HepG2 (cell line): ENCODE data around the gene ADH4. TPM values are rescaled to one million over a fixed set of nuclear protein-coding genes. Genes with fewer than 3 reads are reported as not detected.

Experiments
- CHD4 ChIP-seq: fragments of 200-600 bp; sonication (generic); IDR thresholded peaks from 2 replicates; pipeline ENCODE4 v1.7.0; 2017; ENCODE audit warnings: mild to moderate bottlenecking, low read length, borderline replicate concordance
- FOXA3 ChIP-seq: IDR thresholded peaks from 2 replicates; pipeline ENCODE4 v1.6.1; 2016; ENCODE audit warnings: missing genetic modification reagents, missing compliant biosample characterization
- HMG20B ChIP-seq: conservative IDR thresholded peaks from 2 replicates; pipeline ENCODE4 v1.6.1; 2016; ENCODE audit warnings: missing genetic modification reagents, missing compliant biosample characterization
- KAT7 ChIP-seq: IDR thresholded peaks from 2 replicates; pipeline ENCODE4 v1.6.1; 2018; ENCODE audit warnings: borderline replicate concordance, missing compliant biosample characterization
- KLF11 ChIP-seq: IDR thresholded peaks from 2 replicates; pipeline ENCODE4 v1.6.1; 2016; ENCODE audit warnings: missing compliant biosample characterization
- KMT2B ChIP-seq: IDR thresholded peaks from 2 replicates; pipeline ENCODE4 v1.6.1; 2016; ENCODE audit warnings: missing genetic modification reagents, missing compliant biosample characterization
- NR2F6 ChIP-seq, 2 experiments: IDR thresholded peaks; 2 replicates each; pipeline ENCODE4 v1.6.1; 2016; ENCODE audit warnings: antibody characterized with exemption in 1 of 2, mild to moderate bottlenecking in 1 of 2
- SALL2 ChIP-seq: sonication (generic); formaldehyde crosslinking; IDR thresholded peaks from 2 replicates; pipeline ENCODE4 v1.8.1; 2023; ENCODE audit warnings: mild to moderate bottlenecking, missing genetic modification reagents, inconsistent platforms
- SAP130 ChIP-seq: IDR thresholded peaks from 2 replicates; pipeline ENCODE4 v1.6.1; 2016; ENCODE audit warnings: low read depth
- SNRNP70 ChIP-seq: fragments of 200-400 bp; formaldehyde crosslinking; IDR thresholded peaks from 2 replicates; pipeline ENCODE4 v1.6.1; 2017; ENCODE audit warnings: mild to moderate bottlenecking, low read depth, low read length, moderate library complexity
- SOX6 ChIP-seq, 2 experiments: fragments of 450-650 bp in 1 of 2; sonication (generic) in 1 of 2; formaldehyde crosslinking in 1 of 2; IDR thresholded peaks; 2 replicates each; pipeline versions ENCODE4 v1.4.0 to v1.6.1; 2017 to 2020; ENCODE audit warnings: antibody characterized with exemption in 1 of 2, mild to moderate bottlenecking in 1 of 2, missing genetic modification reagents in 1 of 2
- TBP ChIP-seq: sonication (generic); formaldehyde crosslinking; IDR thresholded peaks from 2 replicates; pipeline ENCODE4 v1.5.0; 2020; ENCODE audit warnings: missing genetic modification reagents
- U2AF2 ChIP-seq: fragments of 200-400 bp; formaldehyde crosslinking; IDR thresholded peaks from 2 replicates; pipeline ENCODE4 v1.6.1; 2017; ENCODE audit warnings: low read depth, mild to moderate bottlenecking, low read length
- ZBTB42 ChIP-seq: sonication (generic); formaldehyde crosslinking; IDR thresholded peaks from 2 replicates; pipeline ENCODE4 v1.5.0; 2020; ENCODE audit warnings: mild to moderate bottlenecking, missing genetic modification reagents
- ZNF180 ChIP-seq: sonication (generic); formaldehyde crosslinking; IDR thresholded peaks from 2 replicates; pipeline ENCODE4 v1.4.0; 2020; ENCODE audit warnings: low read depth, missing genetic modification reagents, borderline replicate concordance
- ZNF468 ChIP-seq: sonication (generic); formaldehyde crosslinking; IDR thresholded peaks from 2 replicates; pipeline ENCODE4 v1.8.0; 2022; ENCODE audit warnings: mild to moderate bottlenecking, moderate library complexity, missing genetic modification reagents
- ZNF615 ChIP-seq: sonication (generic); formaldehyde crosslinking; IDR thresholded peaks from 2 replicates; pipeline ENCODE4 v1.5.0; 2020; ENCODE audit warnings: mild to moderate bottlenecking, missing genetic modification reagents, borderline replicate concordance
- ZNF768 ChIP-seq: sonication (generic); formaldehyde crosslinking; IDR thresholded peaks from 2 replicates; pipeline ENCODE4 v1.4.0; 2020; ENCODE audit warnings: missing genetic modification reagents
- polyA plus RNA-seq, 8 experiments: library from polyadenylated mRNA; depleted of rRNA in 3 of 8; stranded (reverse) in 7 of 8; unstranded in 1 of 8; fragments of >200 nt; fragmentation: Illumina TruSeq in 4 of 8; extraction: Trizol in 4 of 8; gene quantifications; 2 replicates each; pipeline versions ENCODE4 v1.2.1 to v1.2.3, GENCODE V29; 2011 to 2016; ENCODE audit warnings: low read depth in 4 of 8, missing spikeins in 1 of 8, mixed read lengths in 1 of 8; ENCODE audit not compliant: insufficient read depth in 1 of 8
- total RNA-seq, 5 experiments: library from RNA; depleted of rRNA; stranded (reverse); fragments of >200 nt; fragmentation: Illumina TruSeq; extraction: Trizol; gene quantifications; 2 replicates each; pipeline ENCODE4 v1.2.3, GENCODE V29; 2016; ENCODE audit warnings: low read depth in 1 of 5
- TF ChIP-seq, protein P1 (sequence below): sonication (generic); formaldehyde crosslinking; IDR thresholded peaks from 2 replicates; pipeline ENCODE4 v1.4.0; 2020; ENCODE audit warnings: missing genetic modification reagents
- TF ChIP-seq, protein P2 (sequence below), 2 experiments: sonication (generic) in 1 of 2; formaldehyde crosslinking in 1 of 2; IDR thresholded peaks; 2 replicates each; pipeline versions ENCODE4 v1.4.0 to v1.6.1; 2018 to 2020; ENCODE audit warnings: missing genetic modification reagents in 2 of 2, borderline replicate concordance in 1 of 2, low read depth in 1 of 2, mild to moderate bottlenecking in 1 of 2, missing biosample characterization in 1 of 2
- TF ChIP-seq, protein P3 (sequence below): sonication (generic); formaldehyde crosslinking; IDR thresholded peaks from 2 replicates; pipeline ENCODE4 v1.5.0; 2020; ENCODE audit warnings: missing genetic modification reagents, mild to moderate bottlenecking, borderline replicate concordance
- TF ChIP-seq, protein P4 (sequence below): sonication (generic); formaldehyde crosslinking; IDR thresholded peaks from 2 replicates; pipeline ENCODE4 v1.9.0; 2021; ENCODE audit warnings: missing genetic modification reagents, borderline replicate concordance

The ADH4 gene
- total and polyA plus RNA-seq, 2 of the 13 experiments (the other 11 are each of a cell fraction or from before 2014, with no cell fraction given) = 24.3 to 31.1 TPM

DNA sequence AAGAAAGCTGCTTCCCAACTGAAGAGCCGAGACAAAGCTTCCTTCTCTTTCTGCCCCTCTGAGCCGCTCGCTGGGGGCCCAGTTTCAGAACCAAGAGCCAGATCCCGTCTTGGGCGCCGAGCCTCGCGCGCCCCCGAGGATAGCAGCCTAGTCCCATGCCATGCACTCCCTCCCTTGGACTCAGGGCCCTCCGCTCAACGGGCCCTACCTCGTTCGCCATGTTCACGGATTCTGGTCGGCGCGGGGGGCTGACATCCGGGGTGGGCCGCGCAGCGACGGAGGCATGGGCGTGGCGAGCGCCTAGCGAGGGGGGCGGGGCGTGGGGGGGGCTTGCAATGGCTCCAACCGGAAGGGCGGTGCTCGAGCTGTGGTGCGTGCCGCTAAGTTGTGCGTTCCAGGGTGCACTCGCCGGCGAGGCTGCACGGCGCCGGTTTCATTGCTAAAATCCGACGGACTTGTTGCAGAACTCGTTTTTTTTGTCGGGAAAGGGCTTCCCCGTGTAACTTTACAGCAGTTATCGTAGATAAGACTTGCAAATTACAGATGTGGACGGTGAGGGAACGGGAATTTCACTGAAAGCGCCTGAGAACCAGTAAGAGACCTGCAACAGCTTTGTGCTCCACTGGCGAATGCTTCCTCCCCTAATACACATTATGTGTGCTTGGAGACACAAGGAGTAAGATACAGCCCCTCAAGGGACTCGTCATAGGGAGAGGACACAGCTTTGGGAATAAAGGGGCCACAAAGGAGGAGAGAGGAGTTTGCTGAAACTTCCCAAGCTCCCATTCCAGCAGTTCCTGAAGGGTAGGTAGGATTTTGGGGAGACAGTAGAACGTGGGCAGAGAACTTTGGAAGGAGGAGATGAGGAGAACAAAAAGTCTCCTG lies 55.4 kb downstream of the ADH4 start, which contains the start of gene ADH5 (continued):
- TF ChIP-seq, protein P1, sequence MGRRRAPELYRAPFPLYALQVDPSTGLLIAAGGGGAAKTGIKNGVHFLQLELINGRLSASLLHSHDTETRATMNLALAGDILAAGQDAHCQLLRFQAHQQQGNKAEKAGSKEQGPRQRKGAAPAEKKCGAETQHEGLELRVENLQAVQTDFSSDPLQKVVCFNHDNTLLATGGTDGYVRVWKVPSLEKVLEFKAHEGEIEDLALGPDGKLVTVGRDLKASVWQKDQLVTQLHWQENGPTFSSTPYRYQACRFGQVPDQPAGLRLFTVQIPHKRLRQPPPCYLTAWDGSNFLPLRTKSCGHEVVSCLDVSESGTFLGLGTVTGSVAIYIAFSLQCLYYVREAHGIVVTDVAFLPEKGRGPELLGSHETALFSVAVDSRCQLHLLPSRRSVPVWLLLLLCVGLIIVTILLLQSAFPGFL (CRISPR knock-in tag) = 0 out of 2 replicates have a peak, but pooled peaks have one; percentile 42
- no peak for TF ChIP-seq TBP (CRISPR knock-in tag)
- peak; percentile 83 for TF ChIP-seq KMT2B (CRISPR knock-in tag)
- TF ChIP-seq HMG20B (CRISPR knock-in tag) = no peak; the same call in 1 of the 2 replicates
- no peak for TF ChIP-seq ZNF180
- TF ChIP-seq, protein P2, sequence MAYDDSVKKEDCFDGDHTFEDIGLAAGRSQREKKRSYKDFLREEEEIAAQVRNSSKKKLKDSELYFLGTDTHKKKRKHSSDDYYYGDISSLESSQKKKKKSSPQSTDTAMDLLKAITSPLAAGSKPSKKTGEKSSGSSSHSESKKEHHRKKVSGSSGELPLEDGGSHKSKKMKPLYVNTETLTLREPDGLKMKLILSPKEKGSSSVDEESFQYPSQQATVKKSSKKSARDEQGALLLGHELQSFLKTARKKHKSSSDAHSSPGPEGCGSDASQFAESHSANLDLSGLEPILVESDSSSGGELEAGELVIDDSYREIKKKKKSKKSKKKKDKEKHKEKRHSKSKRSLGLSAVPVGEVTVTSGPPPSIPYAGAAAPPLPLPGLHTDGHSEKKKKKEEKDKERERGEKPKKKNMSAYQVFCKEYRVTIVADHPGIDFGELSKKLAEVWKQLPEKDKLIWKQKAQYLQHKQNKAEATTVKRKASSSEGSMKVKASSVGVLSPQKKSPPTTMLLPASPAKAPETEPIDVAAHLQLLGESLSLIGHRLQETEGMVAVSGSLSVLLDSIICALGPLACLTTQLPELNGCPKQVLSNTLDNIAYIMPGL (CRISPR knock-in tag; IDR thresholded peaks at IDR 0.05; ENCODE audit: borderline replicate concordance in 1 of 2, low read depth in 1 of 2) = peak; percentile 66 to 73; a peak in 3 of 4 replicates
- peak; percentile 56; the same call in 1 of the 2 replicates for TF ChIP-seq KLF11 (CRISPR knock-in tag)
- TF ChIP-seq SNRNP70 = no peak
- TF ChIP-seq ZBTB42 (CRISPR knock-in tag) = no peak
- TF ChIP-seq ZNF468 = no peak
- TF ChIP-seq, protein P3, sequence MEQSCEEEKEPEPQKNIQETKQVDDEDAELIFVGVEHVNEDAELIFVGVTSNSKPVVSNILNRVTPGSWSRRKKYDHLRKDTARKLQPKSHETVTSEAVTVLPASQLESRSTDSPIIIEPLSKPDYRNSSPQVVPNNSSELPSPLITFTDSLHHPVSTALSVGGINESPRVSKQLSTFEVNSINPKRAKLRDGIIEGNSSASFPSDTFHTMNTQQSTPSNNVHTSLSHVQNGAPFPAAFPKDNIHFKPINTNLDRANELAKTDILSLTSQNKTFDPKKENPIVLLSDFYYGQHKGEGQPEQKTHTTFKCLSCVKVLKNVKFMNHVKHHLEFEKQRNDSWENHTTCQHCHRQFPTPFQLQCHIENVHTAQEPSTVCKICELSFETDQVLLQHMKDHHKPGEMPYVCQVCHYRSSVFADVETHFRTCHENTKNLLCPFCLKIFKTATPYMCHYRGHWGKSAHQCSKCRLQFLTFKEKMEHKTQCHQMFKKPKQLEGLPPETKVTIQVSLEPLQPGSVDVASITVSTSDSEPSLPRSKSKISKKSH (CRISPR knock-in tag) = 0 out of 2 replicates have a peak, but pooled peaks have one; percentile 66
- TF ChIP-seq FOXA3 (CRISPR knock-in tag) = peak; percentile 52
- TF ChIP-seq U2AF2 = no peak
- peak; percentile 62; the same call in 1 of the 2 replicates for TF ChIP-seq ZNF768 (CRISPR knock-in tag)
- TF ChIP-seq NR2F6 (IDR thresholded peaks at IDR 0.05) = no peak
- no peak for TF ChIP-seq NR2F6 (CRISPR knock-in tag; IDR thresholded peaks at IDR 0.05)
- TF ChIP-seq SALL2 = no peak; the same call in 1 of the 2 replicates
- peak; percentile 91 for TF ChIP-seq KAT7 (CRISPR knock-in tag)
- peak; percentile 91 for TF ChIP-seq SAP130 (CRISPR knock-in tag)
- no peak for TF ChIP-seq ZNF615 (CRISPR knock-in tag)
- no peak for TF ChIP-seq CHD4
- TF ChIP-seq, protein P4, sequence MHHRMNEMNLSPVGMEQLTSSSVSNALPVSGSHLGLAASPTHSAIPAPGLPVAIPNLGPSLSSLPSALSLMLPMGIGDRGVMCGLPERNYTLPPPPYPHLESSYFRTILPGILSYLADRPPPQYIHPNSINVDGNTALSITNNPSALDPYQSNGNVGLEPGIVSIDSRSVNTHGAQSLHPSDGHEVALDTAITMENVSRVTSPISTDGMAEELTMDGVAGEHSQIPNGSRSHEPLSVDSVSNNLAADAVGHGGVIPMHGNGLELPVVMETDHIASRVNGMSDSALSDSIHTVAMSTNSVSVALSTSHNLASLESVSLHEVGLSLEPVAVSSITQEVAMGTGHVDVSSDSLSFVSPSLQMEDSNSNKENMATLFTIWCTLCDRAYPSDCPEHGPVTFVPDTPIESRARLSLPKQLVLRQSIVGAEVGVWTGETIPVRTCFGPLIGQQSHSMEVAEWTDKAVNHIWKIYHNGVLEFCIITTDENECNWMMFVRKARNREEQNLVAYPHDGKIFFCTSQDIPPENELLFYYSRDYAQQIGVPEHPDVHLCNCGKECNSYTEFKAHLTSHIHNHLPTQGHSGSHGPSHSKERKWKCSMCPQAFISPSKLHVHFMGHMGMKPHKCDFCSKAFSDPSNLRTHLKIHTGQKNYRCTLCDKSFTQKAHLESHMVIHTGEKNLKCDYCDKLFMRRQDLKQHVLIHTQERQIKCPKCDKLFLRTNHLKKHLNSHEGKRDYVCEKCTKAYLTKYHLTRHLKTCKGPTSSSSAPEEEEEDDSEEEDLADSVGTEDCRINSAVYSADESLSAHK (CRISPR knock-in tag) = no peak
- TF ChIP-seq SOX6 (IDR thresholded peaks at IDR 0.05) = no peak
- no peak for TF ChIP-seq SOX6 (CRISPR knock-in tag; IDR thresholded peaks at IDR 0.05)
